Gastrocnemius medialis (tissue), 4 donors: ENCODE measurements around the gene USP5. TPM values are rescaled to one million over a fixed set of nuclear protein-coding genes. Genes with fewer than 3 reads are reported as not detected.
"Not testable (repeated sequence)": the region's sequence is repeated elsewhere in the genome, so short reads cannot be mapped to it uniquely, and the experiment has no call there.

Source experiments
- ATAC-seq, 2 donors: fragments of 150-250 bp; one replicate each; pipeline ENCODE4 v1.9.1; 2016
- DNase-seq, 2 donors: peaks; one replicate each; pipeline ENCODE4 v3.0.0-alpha.2; 2019
- H3K27ac ChIP-seq, 4 donors: fragments of 200-600 bp; sonication (generic); 1 replicate in 1 of 4; 2 replicates in 3 of 4; pipeline ENCODE4 v1.5.1; 2016 to 2018; ENCODE audit warnings: mild to moderate bottlenecking in 2 of 4, moderate library complexity in 1 of 4
- H3K27me3 ChIP-seq, 3 donors: fragments of 200-600 bp; sonication (generic) in 2 of 3; 1 replicate in 1 of 3; 2 replicates in 2 of 3; pipeline versions ENCODE4 v1.5.1 to v1.6.0; 2016 to 2019; ENCODE audit warnings: mild to moderate bottlenecking in 1 of 3, moderate library complexity in 1 of 3
- H3K36me3 ChIP-seq, 2 donors: fragments of 200-600 bp; sonication (generic) in 1 of 2; one replicate each; pipeline ENCODE4 v1.5.1; 2017 to 2018
- H3K4me1 ChIP-seq, 2 donors: fragments of 200-600 bp; sonication (generic) in 1 of 2; one replicate each; pipeline ENCODE4 v1.5.1; 2016 to 2017; ENCODE audit warnings: mild to moderate bottlenecking in 2 of 2
- H3K4me3 ChIP-seq, 4 donors: fragments of 200-600 bp; sonication (generic) in 3 of 4; 1 replicate in 1 of 4; 2 replicates in 3 of 4; pipeline ENCODE4 v1.5.1; 2016 to 2019; ENCODE audit warnings: mild to moderate bottlenecking in 2 of 4
- H3K9me3 ChIP-seq, 3 donors: fragments of 200-600 bp; sonication (generic) in 2 of 3; 1 replicate in 1 of 3; 2 replicates in 2 of 3; pipeline ENCODE4 v1.5.1; 2016 to 2019
- POLR2A ChIP-seq, 2 donors: fragments of 450-650 bp; IDR thresholded peaks; one replicate each; pipeline ENCODE4 v1.6.1; 2017; ENCODE audit warnings: antibody characterized with exemption in 2 of 2, mild to moderate bottlenecking in 2 of 2, moderate library complexity in 2 of 2
- in situ Hi-C, 4 donors: fragments of 200-750 bp; cut with MboI; loops; one replicate each; pipeline versions ENCODE4 v1.15.0 to v1.8.0; 2017; ENCODE audit warnings: low sequenced_read_pairs in 4 of 4
- intact Hi-C: fragments of 100-400 bp; cut with DNase I; formaldehyde crosslinking; loops from one replicate; pipeline ENCODE4 v1.15.1; 2023; ENCODE audit warnings: low total_unique reads
- total RNA-seq, 4 donors: library from RNA; depleted of rRNA; stranded (reverse); fragments of >200 nt; gene quantifications; one replicate each; pipeline versions ENCODE4 v1.1.0 to v1.2.3, GENCODE V29; 2016
- TF ChIP-seq, protein P1 (sequence below), 5 experiments: fragments of 450-650 bp in 3 of 5; fragments of 200-600 bp in 2 of 5; sonication (generic) in 2 of 5; IDR thresholded peaks in 4 of 5; conservative IDR thresholded peaks in 1 of 5; 1 replicate in 4 of 5; 2 replicates in 1 of 5; pipeline ENCODE4 v1.5.1; 2016 to 2019; ENCODE audit warnings: antibody characterized with exemption in 5 of 5, mild to moderate bottlenecking in 3 of 5, moderate library complexity in 3 of 5

USP5 gene
- total RNA-seq, 4 donors from 2014 or later: 66.4 to 120 (median 74.1) TPM

DNA sequence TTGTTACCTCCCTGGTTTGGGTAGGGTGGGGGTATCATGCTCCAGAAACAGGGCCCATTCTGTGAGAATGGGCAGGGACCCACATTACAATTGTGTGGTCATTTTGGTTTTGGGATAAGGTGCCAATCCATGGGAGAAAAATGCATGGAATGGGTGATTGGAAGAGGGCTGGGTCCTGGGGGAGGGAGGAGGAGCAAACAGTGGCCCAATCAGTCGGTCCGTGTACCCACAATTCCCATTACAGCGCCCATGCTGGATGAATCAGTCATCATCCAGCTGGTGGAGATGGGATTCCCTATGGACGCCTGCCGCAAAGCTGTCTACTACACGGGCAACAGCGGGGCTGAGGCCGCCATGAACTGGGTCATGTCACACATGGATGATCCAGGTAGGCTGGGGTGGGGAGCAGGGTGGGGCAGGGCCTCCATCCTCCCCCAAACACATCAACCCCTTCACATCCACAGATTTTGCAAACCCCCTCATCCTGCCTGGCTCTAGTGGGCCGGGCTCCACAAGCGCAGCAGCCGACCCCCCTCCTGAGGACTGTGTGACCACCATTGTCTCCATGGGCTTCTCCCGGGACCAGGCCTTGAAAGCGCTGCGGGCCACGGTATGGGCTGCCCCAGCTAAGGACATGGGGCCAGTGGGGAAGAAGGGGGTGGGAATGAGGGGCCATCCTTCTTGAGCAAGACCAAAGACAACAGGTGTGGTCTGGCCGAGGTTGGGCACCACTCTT, 11.8 kb downstream of the USP5 start:
- H3K27ac ChIP-seq: no peak overlapping the region
- TF ChIP-seq POLR2A (IDR thresholded peaks at IDR 0.05): no peak
- TF ChIP-seq, protein P1, sequence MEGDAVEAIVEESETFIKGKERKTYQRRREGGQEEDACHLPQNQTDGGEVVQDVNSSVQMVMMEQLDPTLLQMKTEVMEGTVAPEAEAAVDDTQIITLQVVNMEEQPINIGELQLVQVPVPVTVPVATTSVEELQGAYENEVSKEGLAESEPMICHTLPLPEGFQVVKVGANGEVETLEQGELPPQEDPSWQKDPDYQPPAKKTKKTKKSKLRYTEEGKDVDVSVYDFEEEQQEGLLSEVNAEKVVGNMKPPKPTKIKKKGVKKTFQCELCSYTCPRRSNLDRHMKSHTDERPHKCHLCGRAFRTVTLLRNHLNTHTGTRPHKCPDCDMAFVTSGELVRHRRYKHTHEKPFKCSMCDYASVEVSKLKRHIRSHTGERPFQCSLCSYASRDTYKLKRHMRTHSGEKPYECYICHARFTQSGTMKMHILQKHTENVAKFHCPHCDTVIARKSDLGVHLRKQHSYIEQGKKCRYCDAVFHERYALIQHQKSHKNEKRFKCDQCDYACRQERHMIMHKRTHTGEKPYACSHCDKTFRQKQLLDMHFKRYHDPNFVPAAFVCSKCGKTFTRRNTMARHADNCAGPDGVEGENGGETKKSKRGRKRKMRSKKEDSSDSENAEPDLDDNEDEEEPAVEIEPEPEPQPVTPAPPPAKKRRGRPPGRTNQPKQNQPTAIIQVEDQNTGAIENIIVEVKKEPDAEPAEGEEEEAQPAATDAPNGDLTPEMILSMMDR (IDR thresholded peaks at IDR 0.05 in 4 of 5, conservative IDR thresholded peaks at IDR 0.05 in 1 of 5): no peak
- H3K36me3 ChIP-seq: peaks cover 0 to 75% of the 10 kb centered on the region in 2 donors
- no peaks in the 10 kb centered on the region for H3K27me3 ChIP-seq
- H3K4me1 ChIP-seq: peaks cover 13 to 14% of the 10 kb centered on the region in 2 donors
- ATAC-seq (no peak), DNase-seq (no peak)
- no peak overlapping the region for H3K4me3 ChIP-seq
- no peaks in the 10 kb centered on the region for H3K9me3 ChIP-seq
- in situ Hi-C loops (no loop called here), intact Hi-C loops (no loop called here)

DNA sequence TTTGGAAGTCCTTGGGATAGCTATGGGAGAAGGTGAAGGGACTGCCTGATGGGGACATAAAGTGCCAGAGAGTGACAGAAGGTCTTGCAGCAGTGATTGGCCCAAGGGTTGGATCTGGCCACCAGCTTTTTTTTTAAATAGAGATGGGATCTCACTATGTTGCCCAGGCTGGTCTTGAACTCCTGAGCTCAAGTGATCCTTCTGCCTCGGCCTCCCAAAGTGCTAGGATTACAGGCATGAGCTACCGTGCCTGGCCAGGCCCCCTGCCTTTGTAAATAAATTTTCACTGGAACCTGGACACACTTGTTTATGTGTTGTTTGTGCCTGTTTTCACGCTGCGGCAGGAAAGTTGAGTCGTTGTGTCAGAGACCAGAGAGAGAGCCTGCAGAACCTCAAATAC, 13.4 kb downstream of the USP5 start:
- H3K4me3 ChIP-seq, ATAC-seq, DNase-seq, H3K9me3 ChIP-seq, in situ Hi-C loops, H3K27ac ChIP-seq, H3K27me3 ChIP-seq: not testable (repeated sequence)
- intact Hi-C loops: loop anchor here (5.0 kb wide), 1 partner anchor 77 kb away; the partner anchor contains the start of genes C12orf57 and RNU7-1
- peaks cover 0 to 68% of the 10 kb centered on the region in 2 donors for H3K36me3 ChIP-seq
- H3K4me1 ChIP-seq: peaks cover 25 to 27% of the 10 kb centered on the region in 2 donors

DNA sequence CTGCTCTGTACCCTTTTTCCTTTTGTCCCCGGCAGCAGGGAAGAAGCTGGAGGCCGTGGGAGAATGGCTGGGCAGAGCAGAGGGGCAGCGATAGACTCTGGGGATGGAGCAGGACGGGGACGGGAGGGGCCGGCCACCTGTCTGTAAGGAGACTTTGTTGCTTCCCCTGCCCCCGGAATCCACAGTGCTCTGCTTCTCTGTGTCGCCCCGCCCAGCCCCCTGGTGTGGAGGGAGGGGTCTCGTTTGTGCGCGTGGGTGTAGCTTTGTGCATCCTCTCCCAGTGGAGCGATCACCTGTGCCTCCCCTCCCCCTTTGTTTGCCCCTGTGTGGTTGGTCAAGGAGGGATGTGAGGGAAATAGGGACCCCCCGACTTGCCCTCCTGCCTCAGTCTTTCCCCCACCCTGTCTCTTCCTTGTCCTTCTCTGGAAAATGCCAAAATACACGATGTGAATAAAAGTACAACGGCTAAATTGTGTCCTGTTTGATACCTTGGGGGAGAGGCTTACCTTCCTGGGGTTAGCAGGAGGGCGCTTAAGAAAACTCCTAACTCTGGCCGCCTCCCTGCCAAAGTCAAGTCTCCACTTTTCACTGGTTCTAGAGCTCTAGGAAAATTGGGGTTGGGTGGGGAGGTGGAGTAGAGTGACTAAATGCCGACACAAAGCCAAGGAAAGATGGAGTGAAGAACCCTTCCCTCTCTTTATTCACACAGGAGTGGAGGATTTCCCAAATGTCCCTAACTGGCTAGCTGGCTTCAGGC, 14.4 kb downstream of the USP5 start:
- Histone ChIP-seq H3K27ac (peak overlapping the region; percentile 93 to 100 (median 99)), H3K4me3 (peak overlapping the region in 3 of 4 donors; percentile 74 to 99 (median 98)), H3K36me3 (peaks cover 0 to 68% of the 10 kb centered on the region in 2 donors), H3K4me1 (peaks cover 25 to 30% of the 10 kb centered on the region in 2 donors), H3K27me3 (no peaks in the 10 kb centered on the region), H3K9me3 (no peaks in the 10 kb centered on the region)
- no peak for DNase-seq
- in situ Hi-C loops (no loop called here), intact Hi-C loops (loop anchor here (2.0 to 5.0 kb wide), 2 partner anchors 58 to 76 kb away; partner anchors contain the start of genes C12orf57 and RNU7-1)
- ATAC-seq: no peak
- no peak for TF ChIP-seq POLR2A (IDR thresholded peaks at IDR 0.05)
- TF ChIP-seq, protein P1 (IDR thresholded peaks at IDR 0.05 in 4 of 5, conservative IDR thresholded peaks at IDR 0.05 in 1 of 5): no peak

DNA sequence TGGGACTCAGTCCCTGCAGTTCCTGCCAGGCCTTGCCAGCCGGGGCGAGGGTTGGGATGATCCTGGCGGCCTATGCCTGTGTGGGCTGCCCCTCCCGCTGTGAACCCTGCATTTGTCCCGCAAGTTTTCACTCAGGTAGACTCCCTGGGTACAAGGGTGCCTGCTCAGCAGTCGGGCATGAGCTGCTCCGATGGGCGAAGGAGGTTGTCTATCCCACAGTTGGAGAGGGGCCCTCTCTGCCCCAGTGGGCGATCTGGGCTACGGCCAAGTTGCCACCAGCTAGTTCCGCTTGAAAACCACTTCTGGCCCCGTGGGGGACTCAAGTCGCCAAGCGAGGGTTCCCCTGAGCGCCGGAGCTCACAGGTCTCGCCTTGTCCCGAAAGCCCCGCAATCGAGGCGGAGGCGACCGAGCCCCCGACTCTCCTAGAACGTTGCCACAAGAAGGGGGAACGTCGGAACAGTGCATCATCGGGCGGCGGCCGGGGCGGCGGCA, 15.0 kb downstream of the USP5 start:
- Histone ChIP-seq H3K27me3 (no peaks in the 10 kb centered on the region), H3K27ac (peak overlapping the region; percentile 93 to 100 (median 99)), H3K36me3 (peaks cover 0 to 65% of the 10 kb centered on the region in 2 donors), H3K9me3 (no peaks in the 10 kb centered on the region), H3K4me1 (peaks cover 32 to 35% of the 10 kb centered on the region in 2 donors), H3K4me3 (peak overlapping the region; percentile 74 to 99 (median 91))
- ATAC-seq: peak; percentile 9 to 18
- intact Hi-C loops (loop anchor here (1.0 to 5.0 kb wide), 3 partner anchors 15 to 75 kb away; partner anchors contain the start of genes C12orf57, RNU7-1 and USP5), in situ Hi-C loops (no loop called here)
- TF ChIP-seq, protein P1 (IDR thresholded peaks at IDR 0.05 in 4 of 5, conservative IDR thresholded peaks at IDR 0.05 in 1 of 5): no peak
- TF ChIP-seq POLR2A (IDR thresholded peaks at IDR 0.05): no peak
- peak in 1 of 2 donors; percentile 49 for DNase-seq
